Ascending aorta (tissue), 2 donors: Measurements from ENCODE around the gene ZNF692. TPM values are rescaled to one million over a fixed set of nuclear protein-coding genes. Genes with fewer than 3 reads are reported as not detected.

ENCODE experiments used
- DNase-seq, 2 donors: peaks; one replicate each; pipeline ENCODE4 v3.0.0-alpha.2; 2019; ENCODE audit warnings: low spot score in 2 of 2
- H3K27ac ChIP-seq, 2 donors: fragments of 200-600 bp; sonication (generic); one replicate each; pipeline ENCODE4 v1.5.1; 2016 to 2017; ENCODE audit warnings: mild to moderate bottlenecking in 1 of 2
- H3K27me3 ChIP-seq: fragments of 200-600 bp; sonication (generic); one replicate; pipeline ENCODE4 v1.5.1; 2017
- H3K36me3 ChIP-seq, 2 donors: fragments of 200-600 bp; sonication (generic); one replicate each; pipeline ENCODE4 v1.5.1; 2016
- H3K4me1 ChIP-seq, 2 donors: fragments of 200-600 bp; sonication (generic); one replicate each; pipeline ENCODE4 v1.5.1; 2016 to 2017; ENCODE audit warnings: mild to moderate bottlenecking in 1 of 2
- H3K4me3 ChIP-seq, 2 donors: fragments of 200-600 bp; sonication (generic); one replicate each; pipeline ENCODE4 v1.5.1; 2016 to 2017; ENCODE audit warnings: mild to moderate bottlenecking in 1 of 2
- H3K9me3 ChIP-seq, 2 donors: fragments of 200-600 bp; sonication (generic); one replicate each; pipeline ENCODE4 v1.5.1; 2016
- CTCF ChIP-seq, 3 experiments: fragments of 200-600 bp in 2 of 3; fragments of 450-650 bp in 1 of 3; sonication (generic) in 2 of 3; IDR thresholded peaks; one replicate each; pipeline ENCODE4 v1.5.1; 2016 to 2019; ENCODE audit warnings: antibody characterized with exemption in 3 of 3, mild to moderate bottlenecking in 1 of 3, moderate library complexity in 1 of 3
- intact Hi-C: fragments of 100-400 bp; cut with DNase I; formaldehyde crosslinking; loops from one replicate; pipeline ENCODE4 v1.15.1; 2023
- total RNA-seq: library from RNA; depleted of rRNA; stranded (reverse); fragments of >200 nt; gene quantifications from one replicate; pipeline ENCODE4 v1.1.0, GENCODE V29; 2016

The ZNF692 gene
- total RNA-seq, 1 donor from 2014 or later, result 13.8 TPM

- H3K4me1 ChIP-seq, result peaks cover 18 to 52% of the 10 kb centered on the region in 2 donors
- H3K27ac ChIP-seq, result peak overlapping the region; percentile 88 to 93
- peak in 1 of 2 donors; percentile 59 for DNase-seq
Measured at GRCh38 chr1:248825136-248825535, 33.7 kb downstream of the ZNF692 start.

GRCh38 chr1:248824701-248825100 is 34.2 kb downstream of the ZNF692 start:
- Histone ChIP-seq H3K4me1 (peaks cover 18 to 54% of the 10 kb centered on the region in 2 donors), H3K4me3 (peak overlapping the region; percentile 80 to 90), H3K36me3 (peaks cover 0 to 12% of the 10 kb centered on the region in 2 donors), H3K9me3 (no peaks in the 10 kb centered on the region), H3K27ac (peak overlapping the region; percentile 88 to 93), H3K27me3 (no peaks in the 10 kb centered on the region)
- DNase-seq, result peak in 1 of 2 donors; percentile 42
- no peak for TF ChIP-seq CTCF (IDR thresholded peaks at IDR 0.05)
- intact Hi-C loops, result no loop called here

More at GRCh38 chr1:248825136-248825535, 33.7 kb downstream of the ZNF692 start:
- Histone ChIP-seq H3K27me3 (no peaks in the 10 kb centered on the region), H3K4me3 (peak overlapping the region; percentile 80 to 90), H3K36me3 (peaks cover 0 to 9% of the 10 kb centered on the region in 2 donors), H3K9me3 (no peaks in the 10 kb centered on the region)
- intact Hi-C loops, result no loop called here
- no peak for TF ChIP-seq CTCF (IDR thresholded peaks at IDR 0.05)

GRCh38 chr1:248824301-248824700 is 34.6 kb downstream of the ZNF692 start:
- intact Hi-C loops, result no loop called here
- H3K4me3 ChIP-seq, result peak overlapping the region; percentile 16 to 90
- H3K36me3 ChIP-seq, result peaks cover 0 to 12% of the 10 kb centered on the region in 2 donors
- peak in 1 of 2 donors; percentile 46 for DNase-seq
- no peak for TF ChIP-seq CTCF (IDR thresholded peaks at IDR 0.05)
- H3K27me3 ChIP-seq, result no peaks in the 10 kb centered on the region
- H3K27ac ChIP-seq, result peak overlapping the region; percentile 88 to 93
- no peaks in the 10 kb centered on the region for H3K9me3 ChIP-seq
- peaks cover 18 to 54% of the 10 kb centered on the region in 2 donors for H3K4me1 ChIP-seq

GRCh38 chr1:248823517-248824001 is 35.3 kb downstream of the ZNF692 start:
- no peak for TF ChIP-seq CTCF (IDR thresholded peaks at IDR 0.05)
- H3K4me1 ChIP-seq, result peaks cover 18 to 57% of the 10 kb centered on the region in 2 donors
- H3K4me3 ChIP-seq, result peak overlapping the region; percentile 16 to 90
- no peaks in the 10 kb centered on the region for H3K27me3 ChIP-seq
- DNase-seq, result peak in 1 of 2 donors; percentile 52
- intact Hi-C loops, result no loop called here
- no peak overlapping the region for H3K27ac ChIP-seq
- peaks cover 0 to 12% of the 10 kb centered on the region in 2 donors for H3K36me3 ChIP-seq
- no peaks in the 10 kb centered on the region for H3K9me3 ChIP-seq

GRCh38 chr1:248822148-248823032 is 36.5 kb downstream of the ZNF692 start:
- no peak for TF ChIP-seq CTCF (IDR thresholded peaks at IDR 0.05)
- H3K4me3 ChIP-seq, result peak overlapping the region in 1 of 2 donors; percentile 90
- intact Hi-C loops, result no loop called here
- DNase-seq, result peak in 1 of 2 donors; percentile 55
- H3K36me3 ChIP-seq, result peaks cover 0 to 14% of the 10 kb centered on the region in 2 donors
- peak overlapping the region in 1 of 2 donors; percentile 62 for H3K27ac ChIP-seq
- no peaks in the 10 kb centered on the region for H3K27me3 ChIP-seq
- peaks cover 18 to 55% of the 10 kb centered on the region in 2 donors for H3K4me1 ChIP-seq
- no peaks in the 10 kb centered on the region for H3K9me3 ChIP-seq
